GM21619 (cell line): ENCODE measurements around the gene PVALEF.

Experiments used
- ATAC-seq: cut with Tn5 transposase; IDR thresholded peaks from one replicate; pipeline ENCODE4 v1.9.1; 2021; ENCODE audit not compliant: unreplicated experiment

PVALEF gene

DNA sequence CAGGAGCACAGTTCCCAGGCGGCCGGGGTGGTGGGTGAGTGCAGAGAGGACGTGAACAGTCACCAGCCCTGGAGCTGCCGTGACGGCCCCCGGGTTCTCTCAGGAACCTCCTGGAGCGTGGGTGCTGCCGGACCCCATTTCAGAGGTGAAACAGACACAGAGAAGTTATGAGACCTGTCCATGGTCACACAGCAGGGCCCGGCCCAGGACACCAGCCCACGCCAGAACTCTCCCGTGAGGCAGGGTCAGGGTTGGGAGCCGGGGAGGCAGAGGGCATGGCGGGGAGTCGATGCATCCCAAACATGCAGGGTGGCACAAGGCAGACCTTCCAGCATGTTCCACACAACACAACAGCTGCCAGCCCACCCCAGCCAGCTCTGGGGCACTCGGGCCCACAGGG is 3.8 kb upstream of the PVALEF start:
- ATAC-seq = no peak

DNA sequence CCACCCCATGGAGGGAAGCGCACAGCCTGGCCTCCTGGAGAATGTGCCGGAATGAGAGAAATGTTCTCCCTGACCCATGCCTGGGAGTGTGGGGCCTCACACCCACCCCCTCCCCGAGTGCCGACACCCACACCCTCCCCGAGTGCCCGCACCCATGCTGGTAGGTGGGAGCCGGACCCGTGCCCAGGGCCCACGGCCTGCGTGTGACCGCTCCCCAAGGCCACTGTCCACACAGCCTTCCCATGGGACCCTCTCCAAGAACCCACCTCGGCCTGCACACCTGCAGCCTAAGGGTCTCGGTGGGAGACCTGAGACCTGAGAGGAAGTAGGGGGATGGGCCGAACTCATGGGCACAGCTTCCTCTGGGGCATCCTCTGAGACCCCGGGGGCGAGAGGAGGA is 3.3 kb upstream of the PVALEF start:
- no peak for ATAC-seq

DNA sequence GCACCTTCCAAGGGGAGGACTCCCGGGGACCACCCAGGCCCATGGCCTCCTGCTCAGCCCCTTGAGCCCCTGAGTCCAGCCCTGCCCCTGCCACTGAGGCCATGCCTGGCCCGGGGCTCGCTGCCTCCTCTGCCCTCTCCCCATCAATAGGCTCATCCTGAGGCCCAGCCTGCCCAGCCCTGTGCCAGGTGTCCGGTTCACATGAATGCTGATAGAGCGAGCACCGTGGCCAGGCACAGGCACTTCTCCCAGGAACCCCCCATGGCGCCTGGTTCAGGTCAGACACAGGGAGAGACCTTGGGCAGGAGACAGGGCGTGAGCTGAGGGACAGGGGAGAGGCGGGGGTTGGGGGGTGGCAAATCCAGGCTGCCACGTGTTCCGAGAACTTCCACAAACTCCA is 2.8 kb upstream of the PVALEF start:
- ATAC-seq = no peak

DNA sequence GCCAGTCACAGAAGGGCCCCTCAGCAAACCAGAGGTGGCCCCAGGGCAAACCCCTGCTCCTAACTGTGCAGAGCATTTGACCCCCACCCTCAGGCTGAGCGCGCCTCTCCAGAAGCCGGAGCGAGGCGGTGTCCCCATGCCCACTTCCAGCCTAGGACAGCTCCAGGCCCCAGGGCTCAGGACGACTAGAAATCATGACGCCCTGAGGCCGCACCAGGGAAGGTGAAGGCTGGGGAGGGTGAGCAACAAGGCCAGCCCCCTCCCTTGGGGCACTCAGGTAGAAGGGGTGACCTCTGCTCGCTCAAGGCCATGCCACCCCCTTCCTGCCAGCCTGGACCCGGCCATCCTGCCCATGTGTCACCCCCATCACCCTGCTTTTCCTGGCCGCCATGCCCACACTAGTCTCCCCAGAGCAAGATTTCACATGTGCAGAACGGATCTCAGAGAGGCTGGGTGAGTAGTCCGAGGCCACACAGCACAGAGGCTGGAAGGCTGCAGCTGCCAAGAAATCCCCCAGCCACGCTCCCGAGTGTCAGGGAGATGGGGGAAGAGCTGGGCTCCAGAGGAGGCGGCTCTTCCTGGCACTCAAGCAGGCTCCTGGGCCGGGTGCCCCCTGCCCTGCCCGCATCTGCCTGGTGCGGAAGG is 2.1 kb upstream of the PVALEF start:
- ATAC-seq = no peak

DNA sequence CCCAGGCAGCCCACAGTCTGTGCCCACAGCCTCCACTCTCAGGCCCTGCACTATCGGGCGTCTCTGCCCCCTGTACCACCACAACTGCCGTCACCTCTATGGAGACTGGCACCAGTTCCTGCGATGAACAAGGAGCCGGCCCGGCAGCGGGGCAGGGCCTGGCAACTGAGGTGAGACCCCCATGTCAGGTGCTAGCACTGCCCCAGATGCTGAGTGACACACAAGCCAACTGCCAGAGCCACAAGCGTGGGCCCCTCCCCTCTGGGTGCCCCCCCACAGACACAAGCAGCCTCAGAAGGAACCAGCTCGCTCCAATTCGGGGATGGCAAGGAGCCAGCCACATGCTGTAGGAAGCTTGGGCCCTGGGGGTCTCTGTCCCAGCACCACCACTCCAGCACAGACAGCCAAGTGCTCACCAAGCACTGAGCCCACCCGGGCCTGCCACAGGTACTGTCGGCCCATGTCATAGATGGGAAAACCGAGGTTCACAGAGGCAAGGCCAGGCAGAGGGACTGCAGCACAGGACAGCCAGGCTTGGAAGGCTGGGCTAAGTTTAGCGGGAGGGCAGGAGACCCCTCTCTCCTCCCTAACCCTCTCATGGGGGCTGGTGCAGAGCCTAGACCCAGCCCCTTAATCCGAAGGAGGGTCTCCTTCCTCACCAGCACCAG is 1.5 kb upstream of the PVALEF start:
- no peak for ATAC-seq

DNA sequence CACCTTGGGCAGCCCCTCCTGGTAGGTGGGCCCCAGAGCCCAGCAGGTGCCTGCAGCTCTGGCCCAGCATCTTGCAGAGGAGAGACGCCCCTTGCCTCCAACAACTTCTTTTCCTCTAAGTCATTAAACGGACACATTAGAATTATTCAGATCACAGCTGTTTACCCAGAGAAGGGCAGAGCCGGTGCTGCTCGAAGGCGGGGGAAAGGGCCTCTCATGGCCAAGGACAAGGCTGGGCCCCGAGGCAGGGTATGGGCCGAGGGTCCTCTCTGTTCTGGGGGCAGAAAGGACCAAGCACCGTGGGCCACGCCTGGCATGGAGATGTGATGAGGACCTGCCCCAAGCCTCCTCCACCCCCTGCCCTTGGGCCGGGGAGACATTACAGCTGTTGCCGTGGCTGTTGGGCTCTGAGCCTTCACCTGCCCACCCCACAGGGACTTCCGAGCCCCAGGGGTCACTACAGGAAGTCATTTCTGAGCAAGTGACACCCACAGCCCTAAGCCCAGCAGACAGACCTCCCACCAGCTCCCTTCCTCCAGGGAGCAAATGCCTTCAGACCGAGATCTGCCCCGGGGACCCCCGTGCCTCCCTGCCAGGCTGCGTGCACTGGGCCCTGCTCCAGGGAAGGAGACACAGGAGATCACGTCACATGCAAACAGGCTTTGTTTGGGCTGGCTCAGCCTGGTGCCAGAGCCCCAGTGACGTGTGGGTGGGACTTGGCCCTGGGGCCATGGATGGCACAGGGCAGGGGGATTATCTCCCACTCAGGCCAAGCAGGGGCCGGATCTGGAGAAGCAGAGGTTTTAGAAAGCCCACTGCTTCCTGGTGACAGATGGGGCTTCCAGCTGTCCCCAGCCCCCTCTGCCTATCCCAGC is 699 bp upstream of the PVALEF start:
- ATAC-seq = no peak

DNA sequence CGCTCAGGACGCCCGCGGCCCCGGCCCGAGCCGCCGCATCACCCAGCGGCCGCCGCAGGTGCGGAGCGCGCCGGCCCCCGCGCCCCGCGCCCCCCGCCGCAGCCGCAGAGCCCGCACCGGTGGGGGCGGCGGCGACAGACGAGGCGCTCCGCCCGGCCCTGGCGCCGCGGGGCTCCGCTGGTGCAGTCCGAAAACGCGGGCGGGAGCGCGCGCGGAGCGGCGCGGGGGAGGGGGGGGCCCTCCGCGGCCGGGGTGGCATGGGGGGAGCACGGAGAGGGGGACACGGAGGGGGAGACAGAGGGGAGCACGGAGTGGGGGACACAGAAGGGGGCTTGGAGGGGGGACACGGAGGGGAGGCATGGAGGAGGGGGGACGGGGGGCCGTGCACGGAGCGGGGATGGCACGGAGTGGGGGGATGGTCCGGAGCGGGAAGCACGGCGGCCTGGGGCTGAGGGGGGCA is 756 bp downstream of the PVALEF start, which contains the start of gene AATK:
Gene AATK, minus strand, starts transcription at position 189 of the 460 bp plus-strand sequence. CDS start 229 bp downstream, outside the sequence.
- no peak for ATAC-seq

DNA sequence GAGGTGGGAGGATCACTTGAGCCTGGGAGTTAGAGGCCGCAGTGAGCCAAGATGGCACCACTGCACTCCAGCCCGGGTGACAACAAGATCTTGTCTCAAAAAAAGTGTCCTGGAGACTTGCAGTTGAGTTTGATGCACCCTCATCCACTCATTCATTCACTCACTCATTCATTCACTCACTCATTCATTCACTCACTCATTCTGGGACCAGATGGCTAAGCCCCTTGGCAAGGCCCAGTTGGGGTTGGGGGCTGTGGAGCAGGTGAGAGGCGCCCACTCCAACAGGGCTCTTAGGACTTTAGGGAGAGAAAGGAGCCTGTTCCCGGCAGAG is 1.9 kb downstream of the PVALEF start:
- no peak for ATAC-seq

DNA sequence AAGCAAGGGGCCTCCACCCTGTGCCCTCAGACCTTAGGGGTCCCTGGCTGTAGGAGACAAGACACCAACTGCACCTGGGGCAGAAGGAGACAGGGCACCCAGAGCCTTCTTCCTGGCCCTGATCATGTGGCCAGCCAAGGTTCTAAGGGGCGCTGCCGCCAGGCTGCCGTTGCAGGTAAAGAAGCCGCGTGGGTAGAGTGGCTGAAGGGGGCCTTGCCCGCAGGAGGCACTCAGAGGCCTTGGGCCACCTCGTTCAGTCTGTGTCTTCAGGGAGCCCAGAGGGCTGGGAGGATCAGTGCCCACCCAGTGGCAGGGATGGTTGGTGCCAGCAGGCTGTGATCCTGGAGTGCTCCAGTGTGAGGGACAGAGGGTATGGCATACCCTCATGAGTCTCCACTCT is 2.3 kb downstream of the PVALEF start:
- no peak for ATAC-seq

DNA sequence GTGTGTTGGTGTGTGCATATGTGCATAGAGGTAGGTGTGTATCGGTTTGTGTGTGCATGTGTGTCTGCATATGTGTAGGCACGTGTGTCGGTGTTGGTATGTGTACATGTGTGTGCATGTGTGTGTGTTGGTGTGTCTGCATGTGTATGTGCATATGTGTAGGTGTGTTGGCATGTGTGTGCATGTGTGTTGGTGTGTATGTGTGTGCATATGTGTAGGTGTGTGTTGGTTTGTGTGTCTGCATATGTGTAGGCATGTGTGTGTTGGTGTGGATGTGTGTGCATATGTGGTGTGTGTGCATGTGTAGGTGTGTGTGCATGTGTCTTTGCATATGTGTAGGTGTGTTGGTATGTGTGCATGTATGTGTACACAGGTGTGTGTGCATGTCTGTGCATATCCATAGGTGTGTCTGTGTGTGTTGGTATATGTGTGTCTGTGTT is 4.6 kb downstream of the PVALEF start:
- ATAC-seq = no peak

DNA sequence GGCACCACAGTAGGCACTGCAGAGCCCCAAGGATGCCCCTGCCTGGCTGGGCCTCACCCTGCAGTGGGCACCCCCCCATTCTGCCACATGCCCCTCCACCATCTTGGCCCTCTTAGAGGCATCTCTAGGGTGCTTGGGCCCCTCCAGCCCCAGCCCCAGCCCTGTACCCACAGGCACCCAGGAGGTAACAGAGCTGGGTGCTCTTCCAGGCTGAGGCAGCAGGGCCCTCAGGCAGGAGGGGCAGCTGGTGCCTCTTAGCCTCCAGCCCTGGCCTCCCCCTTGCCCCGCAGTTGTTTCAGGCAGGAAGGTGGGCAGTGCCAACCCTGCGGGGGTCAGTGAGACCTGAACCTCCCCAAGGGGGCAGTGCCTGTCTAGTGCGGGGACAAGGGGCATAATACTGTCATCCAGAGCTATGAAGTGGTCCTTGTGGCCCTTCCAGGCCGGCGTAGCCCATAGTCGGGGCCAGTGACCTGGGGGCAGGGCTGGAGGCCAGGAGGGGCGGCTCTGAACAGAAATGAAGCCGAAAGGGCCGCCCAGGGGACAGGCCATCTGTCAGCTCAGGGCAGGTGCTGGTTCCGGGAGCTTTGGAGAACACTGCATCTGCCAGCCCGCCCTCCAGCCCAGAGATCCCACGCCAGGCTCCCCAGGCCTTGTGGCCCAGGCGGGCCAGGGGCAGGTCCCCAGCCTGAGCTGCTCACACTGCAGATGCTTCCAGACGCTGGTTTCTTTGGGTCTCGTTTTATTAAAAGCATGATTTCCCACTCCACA is 5.6 kb downstream of the PVALEF start:
- ATAC-seq = no peak

DNA sequence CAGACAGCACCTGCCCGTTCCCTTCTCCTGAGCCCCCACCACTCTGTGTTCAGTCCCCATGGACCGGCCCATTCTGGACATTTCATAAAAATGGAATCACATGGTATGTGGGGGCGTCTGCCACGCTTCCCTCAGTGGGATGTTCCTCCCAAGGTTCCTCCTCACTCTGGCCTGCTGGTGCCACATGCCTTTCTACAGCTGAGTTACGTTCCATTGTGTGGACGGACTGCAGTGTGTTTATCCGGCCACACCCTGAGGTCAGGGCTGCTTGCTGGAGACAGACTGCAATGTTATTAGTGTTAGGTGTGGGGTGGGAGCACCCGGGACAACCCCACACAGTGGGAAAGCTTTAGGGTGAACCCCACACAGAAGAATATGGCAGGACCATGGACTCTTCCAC is 6.6 kb downstream of the PVALEF start:
- ATAC-seq = no peak

DNA sequence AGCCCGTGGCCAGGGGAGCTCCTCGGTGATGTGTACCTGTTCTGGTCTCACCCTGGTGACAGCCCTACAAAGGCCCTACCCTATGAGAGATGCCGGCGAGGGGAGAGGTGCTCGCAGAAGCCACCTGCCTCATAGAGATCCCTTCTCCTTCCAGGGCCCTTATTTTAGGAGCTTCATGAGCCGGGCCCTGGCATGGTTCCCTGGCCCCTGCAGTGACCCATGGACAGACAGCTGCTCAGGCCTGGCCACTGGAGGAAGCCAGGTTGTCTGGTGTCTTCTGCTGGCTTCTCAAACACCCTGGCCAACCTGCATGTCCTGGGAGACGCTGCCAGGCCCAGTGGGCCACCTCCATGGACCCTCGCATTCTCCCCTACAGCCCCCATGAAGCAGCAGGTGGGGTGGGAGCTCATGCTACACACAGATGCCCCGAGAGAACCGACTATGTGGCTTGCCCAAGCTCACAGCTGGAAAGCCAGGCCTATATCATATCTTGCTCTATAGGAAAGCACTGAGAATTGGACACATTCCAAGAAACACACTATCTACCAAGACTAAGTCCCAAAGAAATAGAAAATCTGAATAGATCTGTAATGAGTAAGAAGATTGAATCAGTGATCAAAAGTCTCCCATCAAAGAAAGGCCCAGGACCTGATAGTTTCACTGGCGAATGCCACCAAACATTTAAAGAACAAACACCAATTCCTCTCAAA is 7.9 kb downstream of the PVALEF start:
- ATAC-seq = no peak

DNA sequence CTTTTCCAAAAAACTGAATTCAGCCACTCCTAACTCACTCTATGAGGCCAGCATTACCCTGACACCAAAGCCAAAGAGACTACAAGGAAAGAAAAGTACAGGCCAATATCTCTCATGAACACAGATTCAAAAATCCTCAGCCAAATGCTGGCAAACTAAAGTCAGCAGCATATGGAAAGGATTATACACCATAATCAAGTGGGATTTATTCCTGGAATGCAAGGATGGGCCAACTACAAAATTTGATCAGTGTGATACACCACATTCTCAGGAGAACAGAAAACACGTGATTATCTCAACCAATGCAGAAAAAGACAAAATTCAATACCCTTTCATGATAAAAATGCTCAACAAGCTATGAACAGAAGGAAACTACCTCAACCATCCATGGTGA is 8.5 kb downstream of the PVALEF start:
- no peak for ATAC-seq

DNA sequence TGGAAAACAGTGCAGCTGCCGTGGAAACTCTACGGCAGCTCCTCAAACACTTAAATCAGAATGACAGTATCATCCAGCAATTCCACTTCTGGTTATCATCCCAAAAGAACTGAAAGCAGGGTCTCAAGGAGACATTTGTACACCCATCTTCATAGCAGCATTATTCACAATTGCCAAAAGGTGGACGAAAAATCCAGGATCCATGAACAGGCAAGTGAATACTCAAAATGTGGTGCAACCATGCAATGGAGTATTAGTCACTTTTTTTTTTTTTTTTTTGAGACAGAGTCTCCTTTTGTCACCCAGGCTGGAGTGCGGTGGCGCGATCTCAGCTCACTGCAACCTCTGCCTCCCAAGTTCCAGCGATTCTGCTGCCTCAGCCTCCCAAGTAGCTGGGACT is 11.4 kb downstream of the PVALEF start:
- no peak for ATAC-seq

DNA sequence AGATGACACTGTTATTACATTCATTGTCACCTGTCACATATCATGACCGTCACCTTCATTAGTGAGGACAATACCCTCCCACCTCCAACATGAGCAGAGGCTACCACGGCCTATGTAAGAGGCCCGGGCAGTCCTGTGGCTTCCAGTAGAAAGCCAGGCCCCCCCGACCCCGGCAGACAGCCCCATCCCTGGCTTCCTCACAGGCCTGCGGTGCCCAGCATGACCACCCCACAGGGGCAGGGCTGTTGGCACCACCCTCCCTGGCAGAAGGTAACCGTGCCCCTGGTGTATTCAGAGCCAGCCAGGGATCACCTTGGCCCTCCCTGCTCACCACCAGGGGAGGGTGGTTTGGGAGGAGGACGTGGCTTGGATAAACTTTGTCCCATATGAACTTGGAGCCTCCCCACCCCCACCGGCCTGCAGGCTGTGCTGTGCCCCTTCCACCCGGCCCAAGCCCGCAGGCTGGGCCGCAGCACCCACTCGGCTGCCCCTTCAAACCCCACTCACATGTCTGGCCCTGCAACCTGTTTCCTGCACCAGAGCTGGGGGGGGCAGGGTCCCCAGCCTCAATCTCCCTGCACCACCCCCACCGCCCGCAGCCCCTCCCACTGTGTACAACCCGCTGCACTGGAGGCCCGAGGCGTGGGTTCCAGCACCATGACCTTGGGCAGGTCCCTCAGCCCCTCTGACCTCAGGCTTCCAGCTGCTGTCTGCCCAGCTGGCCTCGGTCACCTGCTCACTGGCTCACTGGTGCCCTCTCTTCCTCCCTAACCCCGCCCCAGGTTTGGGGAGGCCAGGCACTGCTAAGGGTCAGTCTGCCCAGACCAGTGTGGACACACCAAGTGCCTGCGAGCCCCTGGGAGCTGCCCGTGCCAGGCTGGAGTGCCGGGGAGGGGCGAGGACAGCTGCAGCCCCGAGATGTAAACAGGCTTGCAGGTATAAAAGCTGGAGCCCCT is 13.1 kb downstream of the PVALEF start:
- ATAC-seq = no peak

DNA sequence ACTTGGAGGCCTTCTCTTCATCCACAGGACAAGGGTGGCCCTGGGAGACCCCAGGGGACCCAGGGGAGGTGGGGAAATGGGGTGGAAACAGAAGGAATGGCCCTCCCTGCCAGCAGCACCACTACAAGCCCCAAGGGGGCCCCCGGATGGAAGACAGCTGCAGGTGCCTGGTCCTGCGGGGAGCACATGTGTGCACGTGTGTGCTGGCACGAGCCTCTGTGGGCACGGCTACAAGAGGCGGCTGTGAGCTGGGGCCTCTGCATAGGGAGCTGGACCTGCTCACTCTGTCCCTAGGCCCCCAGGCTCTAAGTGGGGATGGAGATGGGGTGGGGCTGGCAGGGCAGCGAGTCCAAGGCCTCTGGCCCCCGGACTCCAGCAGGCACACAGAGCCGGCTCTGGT is 13.9 kb downstream of the PVALEF start:
- no peak for ATAC-seq

DNA sequence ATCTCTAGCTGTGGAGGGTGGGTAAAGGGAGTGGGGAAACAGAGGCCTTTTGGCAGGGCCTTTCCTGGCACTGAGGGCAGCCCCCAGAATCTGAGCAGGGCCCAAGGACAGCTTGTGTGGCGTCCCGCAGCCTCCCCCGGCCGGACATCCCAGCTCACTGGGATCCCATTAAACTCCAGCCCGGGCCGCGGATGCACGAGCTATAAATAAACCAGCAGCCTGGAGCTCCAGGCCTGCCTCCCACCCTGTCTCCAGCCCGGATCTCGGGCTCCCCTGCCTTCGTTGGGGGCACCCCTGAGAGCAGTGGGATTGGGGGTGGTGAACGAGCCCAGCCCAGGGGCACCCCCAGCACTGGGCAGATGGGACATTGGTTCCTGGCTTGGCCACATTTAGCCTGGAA is 14.6 kb downstream of the PVALEF start:
- ATAC-seq = no peak
